Measurements from ENCODE around the gene C11orf58.

C11orf58 gene

DNA sequence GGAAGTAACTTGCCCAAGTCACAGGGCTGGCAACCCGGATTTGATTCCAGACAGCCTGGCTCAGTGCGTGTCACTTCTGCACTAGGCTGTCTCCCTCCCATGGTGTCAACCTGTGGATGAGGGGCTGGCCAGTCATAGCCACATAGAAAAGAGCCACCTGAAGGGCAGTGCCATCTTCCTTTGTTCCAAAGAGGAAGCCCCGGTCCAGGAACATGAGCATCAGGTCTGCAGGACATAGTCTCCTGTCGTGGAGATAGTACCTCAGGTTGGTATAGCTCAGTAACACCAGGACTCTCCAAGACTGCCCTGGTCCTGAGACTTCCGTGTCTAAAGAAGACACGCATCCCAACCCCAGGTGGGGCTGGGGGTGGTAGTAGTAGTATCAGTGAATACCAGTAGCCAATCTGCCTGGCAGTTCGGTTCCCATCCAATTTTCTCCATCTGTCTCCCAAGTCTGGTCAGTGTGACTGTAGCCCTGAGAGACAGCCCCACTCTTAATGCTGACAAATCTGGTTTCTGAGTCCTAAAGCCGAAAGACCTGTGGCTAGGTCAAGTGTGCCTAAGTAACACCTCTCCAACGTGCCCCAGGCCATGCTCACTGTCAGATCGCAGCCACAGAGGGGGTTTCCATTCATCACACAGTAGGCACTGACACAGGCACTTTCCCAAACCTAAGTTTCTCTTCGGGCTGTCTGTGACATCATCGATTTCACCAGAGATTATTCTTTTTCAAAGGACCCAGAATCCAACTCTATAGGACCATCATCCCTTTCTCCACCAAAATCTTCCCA, 33.1 kb downstream of the C11orf58 start:
- no peaks in the 10 kb centered on the region; the same call in 1 of the 2 replicates for H3K4me1 ChIP-seq (ENCODE audit: insufficient read depth, low read length)

GRCh38 chr11:16772141-16772512, 33.7 kb downstream of the C11orf58 start:
- H3K36me3 ChIP-seq (ENCODE audit: insufficient read depth, low read depth, low read length): no peaks in the 10 kb centered on the region
- no peak overlapping the region for H3K9ac ChIP-seq (ENCODE audit: low read depth, low read length)
- no peak overlapping the region for H3K27ac ChIP-seq (ENCODE audit: low read length)
- H3K4me1 ChIP-seq (ENCODE audit: insufficient read depth, low read length): no peaks in the 10 kb centered on the region; the same call in 1 of the 2 replicates
- H3K27me3 ChIP-seq (ENCODE audit: insufficient read depth, low read length): no peaks in the 10 kb centered on the region
- no peak overlapping the region for H3K4me3 ChIP-seq (ENCODE audit: low read length)
- H3K9me3 ChIP-seq (ENCODE audit: insufficient read depth, low read depth, low read length): no peaks in the 10 kb centered on the region

More for the DNA sequence above, 33.1 kb downstream of the C11orf58 start:
- H3K4me3 ChIP-seq (ENCODE audit: low read length): no peak overlapping the region
- no peak overlapping the region for H3K9ac ChIP-seq (ENCODE audit: low read depth, low read length)
- no peaks in the 10 kb centered on the region for H3K27me3 ChIP-seq (ENCODE audit: insufficient read depth, low read length)
- H3K9me3 ChIP-seq (ENCODE audit: insufficient read depth, low read depth, low read length): no peaks in the 10 kb centered on the region
- no peak overlapping the region for H3K27ac ChIP-seq (ENCODE audit: low read length)
- H3K36me3 ChIP-seq (ENCODE audit: insufficient read depth, low read depth, low read length): no peaks in the 10 kb centered on the region

DNA sequence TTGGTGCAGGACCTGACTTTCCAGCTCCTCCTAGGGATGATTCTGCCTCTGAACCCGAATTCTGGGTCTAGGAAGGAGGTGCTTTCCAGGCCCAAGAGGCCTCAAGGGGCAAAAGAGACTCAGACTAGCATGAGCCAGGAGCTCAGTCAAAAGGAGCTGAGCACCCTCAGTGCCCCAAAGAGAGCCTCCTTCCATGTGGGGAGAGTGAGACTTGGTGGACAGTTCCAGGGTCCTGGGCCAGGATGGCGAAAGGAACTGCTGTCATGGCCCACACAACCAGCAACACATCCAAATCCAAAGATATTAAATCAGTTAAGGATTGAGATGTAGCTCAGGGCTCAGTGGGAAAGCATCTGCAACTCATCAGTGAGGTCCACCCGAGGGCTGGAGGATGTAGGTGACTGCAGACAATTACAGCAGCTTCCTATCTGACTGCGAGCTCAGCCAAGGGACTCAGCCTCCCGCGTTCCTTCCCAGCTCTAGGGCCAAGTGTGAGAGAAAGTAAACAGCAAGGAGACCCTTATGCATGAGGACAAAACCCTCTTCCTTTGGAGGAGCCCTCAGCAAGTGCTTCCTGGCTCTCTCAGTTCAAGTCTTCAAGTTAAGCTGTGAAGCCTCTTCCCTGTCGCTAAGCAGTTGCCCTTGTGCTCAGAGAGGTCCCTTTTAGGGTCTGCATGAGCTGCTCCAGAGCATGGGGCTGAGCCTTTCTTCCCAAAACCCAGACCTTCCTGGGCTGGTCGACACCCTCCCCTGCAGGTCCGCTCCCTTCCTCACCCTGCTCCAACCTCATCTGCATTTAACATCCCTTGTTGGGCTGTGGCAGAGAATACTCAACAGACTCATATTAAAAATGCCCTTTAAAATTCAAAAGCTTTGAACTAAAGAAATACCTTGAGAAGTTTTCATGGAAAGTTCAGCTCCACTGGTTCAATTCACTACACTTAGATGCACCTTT, 35.8 kb downstream of the C11orf58 start:
- Histone ChIP-seq H3K4me3 (ENCODE audit: low read length) (no peak overlapping the region), H3K9ac (ENCODE audit: low read depth, low read length) (no peak overlapping the region), H3K27ac (ENCODE audit: low read length) (no peak overlapping the region), H3K9me3 (ENCODE audit: insufficient read depth, low read depth, low read length) (no peaks in the 10 kb centered on the region), H3K36me3 (ENCODE audit: insufficient read depth, low read depth, low read length) (peaks cover 6% of the 10 kb centered on the region; the same call in 1 of the 2 replicates), H3K4me1 (ENCODE audit: insufficient read depth, low read length) (no peaks in the 10 kb centered on the region; the same call in 1 of the 2 replicates), H3K27me3 (ENCODE audit: insufficient read depth, low read length) (no peaks in the 10 kb centered on the region)

GRCh38 chr11:16774936-16775613, 36.6 kb downstream of the C11orf58 start:
- Histone ChIP-seq H3K9me3 (ENCODE audit: insufficient read depth, low read depth, low read length) (no peaks in the 10 kb centered on the region), H3K4me1 (ENCODE audit: insufficient read depth, low read length) (no peaks in the 10 kb centered on the region; the same call in 1 of the 2 replicates), H3K27me3 (ENCODE audit: insufficient read depth, low read length) (no peaks in the 10 kb centered on the region), H3K36me3 (ENCODE audit: insufficient read depth, low read depth, low read length) (peaks cover 6% of the 10 kb centered on the region; the same call in 1 of the 2 replicates), H3K4me3 (ENCODE audit: low read length) (no peak overlapping the region), H3K9ac (ENCODE audit: low read depth, low read length) (no peak overlapping the region), H3K27ac (ENCODE audit: low read length) (no peak overlapping the region)

GRCh38 chr11:16775614-16776283, 37.3 kb downstream of the C11orf58 start:
- Histone ChIP-seq H3K27ac (ENCODE audit: low read length) (no peak overlapping the region), H3K9ac (ENCODE audit: low read depth, low read length) (no peak overlapping the region), H3K4me3 (ENCODE audit: low read length) (no peak overlapping the region), H3K4me1 (ENCODE audit: insufficient read depth, low read length) (no peaks in the 10 kb centered on the region; the same call in 1 of the 2 replicates), H3K9me3 (ENCODE audit: insufficient read depth, low read depth, low read length) (no peaks in the 10 kb centered on the region), H3K27me3 (ENCODE audit: insufficient read depth, low read length) (no peaks in the 10 kb centered on the region), H3K36me3 (ENCODE audit: insufficient read depth, low read depth, low read length) (peaks cover 6% of the 10 kb centered on the region; the same call in 1 of the 2 replicates)

GRCh38 chr11:16776711-16777612, 38.5 kb downstream of the C11orf58 start:
- H3K36me3 ChIP-seq (ENCODE audit: insufficient read depth, low read depth, low read length): peaks cover 6% of the 10 kb centered on the region; the same call in 1 of the 2 replicates
- H3K9me3 ChIP-seq (ENCODE audit: insufficient read depth, low read depth, low read length): no peaks in the 10 kb centered on the region
- H3K9ac ChIP-seq (ENCODE audit: low read depth, low read length): no peak overlapping the region
- no peaks in the 10 kb centered on the region for H3K27me3 ChIP-seq (ENCODE audit: insufficient read depth, low read length)
- no peaks in the 10 kb centered on the region; the same call in 1 of the 2 replicates for H3K4me1 ChIP-seq (ENCODE audit: insufficient read depth, low read length)
- H3K4me3 ChIP-seq (ENCODE audit: low read length): no peak overlapping the region
- H3K27ac ChIP-seq (ENCODE audit: low read length): no peak overlapping the region

DNA sequence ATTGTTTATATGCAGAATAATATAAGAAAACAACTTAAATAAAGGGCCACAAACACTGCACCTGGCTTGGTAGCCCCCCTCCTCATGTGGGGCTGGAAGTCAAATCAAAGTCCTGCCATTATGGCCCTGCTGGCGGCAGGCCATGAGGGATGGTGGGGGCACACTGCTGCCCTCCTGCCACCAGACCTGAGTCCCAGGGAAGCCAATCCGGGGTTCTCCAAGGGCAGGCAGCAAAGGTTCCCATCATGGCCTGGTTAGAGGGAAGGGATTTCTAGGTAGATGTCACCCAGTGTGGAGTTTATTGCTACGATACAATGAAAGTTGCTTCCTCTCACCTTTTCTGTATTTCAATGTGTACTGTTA, 39.1 kb downstream of the C11orf58 start:
- no peaks in the 10 kb centered on the region for H3K27me3 ChIP-seq (ENCODE audit: insufficient read depth, low read length)

DNA sequence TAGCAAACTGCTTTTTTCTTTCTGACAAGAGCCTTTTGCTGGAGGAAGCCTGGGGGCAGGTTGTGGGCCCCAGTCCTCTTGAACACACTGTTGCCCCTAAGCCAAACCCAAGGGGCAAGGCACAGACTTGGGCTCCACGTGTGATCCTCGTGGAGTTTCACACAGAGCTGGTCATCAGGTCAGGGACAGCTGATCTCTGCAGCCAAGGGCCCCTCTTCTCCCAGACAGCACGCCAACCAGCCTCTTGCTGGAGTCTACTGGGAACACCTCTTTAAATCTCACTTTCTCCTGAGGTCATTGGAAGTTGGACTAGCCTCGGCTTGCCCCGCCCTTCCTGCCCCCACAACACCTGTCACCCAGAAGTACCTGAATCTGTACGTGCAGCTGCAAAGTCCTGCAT, 39.8 kb downstream of the C11orf58 start:
- Histone ChIP-seq H3K36me3 (ENCODE audit: insufficient read depth, low read depth, low read length) (peaks cover 6% of the 10 kb centered on the region; the same call in 1 of the 2 replicates), H3K9me3 (ENCODE audit: insufficient read depth, low read depth, low read length) (no peaks in the 10 kb centered on the region), H3K27me3 (ENCODE audit: insufficient read depth, low read length) (no peaks in the 10 kb centered on the region), H3K9ac (ENCODE audit: low read depth, low read length) (no peak overlapping the region), H3K4me1 (ENCODE audit: insufficient read depth, low read length) (no peaks in the 10 kb centered on the region; the same call in 1 of the 2 replicates), H3K4me3 (ENCODE audit: low read length) (no peak overlapping the region), H3K27ac (ENCODE audit: low read length) (no peak overlapping the region)

More for the DNA sequence above, 39.1 kb downstream of the C11orf58 start:
- H3K27ac ChIP-seq (ENCODE audit: low read length): no peak overlapping the region
- H3K9me3 ChIP-seq (ENCODE audit: insufficient read depth, low read depth, low read length): no peaks in the 10 kb centered on the region
- H3K36me3 ChIP-seq (ENCODE audit: insufficient read depth, low read depth, low read length): peaks cover 6% of the 10 kb centered on the region; the same call in 1 of the 2 replicates
- H3K9ac ChIP-seq (ENCODE audit: low read depth, low read length): no peak overlapping the region
- H3K4me1 ChIP-seq (ENCODE audit: insufficient read depth, low read length): no peaks in the 10 kb centered on the region; the same call in 1 of the 2 replicates
- H3K4me3 ChIP-seq (ENCODE audit: low read length): no peak overlapping the region

GRCh38 chr11:16778876-16779275, 40.4 kb downstream of the C11orf58 start:
- no peak overlapping the region for H3K27ac ChIP-seq (ENCODE audit: low read length)
- H3K4me3 ChIP-seq (ENCODE audit: low read length): no peak overlapping the region
- H3K9me3 ChIP-seq (ENCODE audit: insufficient read depth, low read depth, low read length): no peaks in the 10 kb centered on the region
- no peaks in the 10 kb centered on the region for H3K27me3 ChIP-seq (ENCODE audit: insufficient read depth, low read length)
- no peaks in the 10 kb centered on the region; the same call in 1 of the 2 replicates for H3K4me1 ChIP-seq (ENCODE audit: insufficient read depth, low read length)
- H3K9ac ChIP-seq (ENCODE audit: low read depth, low read length): no peak overlapping the region
- peaks cover 6% of the 10 kb centered on the region; the same call in 1 of the 2 replicates for H3K36me3 ChIP-seq (ENCODE audit: insufficient read depth, low read depth, low read length)

DNA sequence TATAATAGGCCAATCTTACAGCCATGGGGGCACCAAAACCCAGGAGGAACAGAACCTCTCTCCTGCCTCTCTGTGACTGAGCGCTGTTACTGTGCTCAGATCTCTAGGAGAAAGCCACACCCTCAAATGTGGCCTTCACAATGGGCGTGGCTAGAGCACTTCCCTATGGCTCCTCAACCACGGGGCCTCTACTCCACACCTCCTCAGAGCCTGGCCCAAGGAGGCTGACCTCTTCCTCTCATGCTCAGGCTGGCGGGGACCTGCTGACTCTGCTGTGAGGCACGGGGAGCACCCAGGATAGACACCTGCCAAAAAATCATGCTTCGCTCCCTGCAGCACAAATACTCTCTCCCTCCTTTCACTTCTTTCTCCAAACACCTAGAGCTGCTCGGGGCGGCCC, 41.0 kb downstream of the C11orf58 start:
- Histone ChIP-seq H3K27me3 (ENCODE audit: insufficient read depth, low read length) (no peaks in the 10 kb centered on the region), H3K4me1 (ENCODE audit: insufficient read depth, low read length) (no peaks in the 10 kb centered on the region; the same call in 1 of the 2 replicates), H3K36me3 (ENCODE audit: insufficient read depth, low read depth, low read length) (peaks cover 6% of the 10 kb centered on the region; the same call in 1 of the 2 replicates), H3K9me3 (ENCODE audit: insufficient read depth, low read depth, low read length) (no peaks in the 10 kb centered on the region), H3K4me3 (ENCODE audit: low read length) (no peak overlapping the region), H3K9ac (ENCODE audit: low read depth, low read length) (no peak overlapping the region), H3K27ac (ENCODE audit: low read length) (no peak overlapping the region)

Data from iPS-20b (cell line).